8988T (cell line): ENCODE measurements around the gene SERPINH1.

Experiments used
- DNase-seq: peaks from one replicate; pipeline ENCODE4 v3.0.0; 2011

The SERPINH1 gene

DNA sequence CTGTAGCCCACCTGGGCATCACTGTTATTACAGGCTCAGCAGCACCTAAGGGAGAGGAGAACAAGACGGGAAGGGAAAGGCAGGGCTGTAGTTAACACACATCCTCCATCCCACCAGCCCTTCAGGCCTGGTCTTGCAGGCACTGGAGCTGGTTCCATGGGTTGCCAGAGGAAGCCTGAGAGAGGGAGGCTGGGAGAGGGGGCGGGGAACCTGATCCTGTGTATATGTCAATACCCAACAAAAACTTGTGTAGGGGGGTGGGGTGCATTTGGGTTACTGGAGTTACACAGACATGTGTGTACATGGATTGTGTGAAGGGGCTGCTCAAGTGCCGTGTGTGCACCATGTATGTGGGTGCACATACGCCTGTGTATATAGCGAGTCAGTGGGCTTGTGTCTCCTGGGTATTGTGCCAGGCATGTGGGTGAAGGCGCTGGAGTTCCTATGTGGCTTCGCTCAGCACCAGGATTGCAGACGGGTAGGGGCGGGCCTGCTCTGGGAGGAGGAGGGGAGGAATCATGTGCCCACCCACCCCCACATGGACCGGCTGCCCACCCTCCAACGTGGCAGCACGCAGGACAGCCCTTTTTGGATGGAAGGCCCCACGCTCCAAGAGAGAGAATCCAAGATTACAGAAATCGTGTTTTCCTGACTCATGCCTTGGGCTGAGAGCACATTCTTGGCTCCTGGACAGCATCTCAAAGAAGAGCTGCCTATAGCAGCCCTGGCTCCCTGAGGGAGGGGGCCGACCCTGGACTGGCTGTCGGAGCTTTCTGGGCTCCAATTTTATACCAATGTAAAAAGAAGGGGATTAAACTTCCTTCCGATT lies 4.2 kb upstream of the SERPINH1 start:
- DNase-seq = no peak

GRCh38 chr11:75558939-75559843 lies 2.9 kb upstream of the SERPINH1 start:
- no peak for DNase-seq

GRCh38 chr11:75560644-75561043 lies 1.4 kb upstream of the SERPINH1 start:
- no peak for DNase-seq

DNA sequence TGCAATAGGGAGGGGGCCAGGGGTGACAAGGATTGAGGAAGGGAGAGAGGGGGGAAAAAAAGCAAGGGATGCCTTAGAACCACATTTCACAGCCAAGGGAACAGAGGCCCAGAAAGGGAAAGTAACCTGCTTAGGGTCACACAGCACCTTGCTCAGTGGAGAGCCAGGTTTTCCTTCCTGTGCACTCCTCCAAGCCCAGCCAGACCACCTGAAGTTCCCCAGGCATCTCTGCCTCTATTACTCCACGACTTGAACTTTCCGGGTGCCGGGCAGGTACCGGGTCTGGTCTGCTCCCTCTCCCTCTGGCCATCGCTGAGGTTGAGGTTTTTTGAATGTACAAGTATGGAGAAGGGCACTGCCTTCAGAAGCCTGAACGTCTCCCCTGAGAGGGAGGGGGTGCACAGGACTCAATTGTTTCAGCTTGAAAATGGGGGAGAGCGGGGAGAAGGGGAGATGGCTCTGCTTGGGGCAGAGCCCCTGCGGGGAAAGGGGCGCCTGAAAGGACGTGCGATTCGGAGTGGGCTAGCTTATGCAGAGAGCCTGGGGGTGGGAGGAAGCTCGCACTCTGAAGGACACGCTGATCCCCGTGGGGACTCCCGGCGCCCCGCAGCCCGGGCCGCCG lies 516 bp upstream of the SERPINH1 start:
- DNase-seq = no peak

DNA sequence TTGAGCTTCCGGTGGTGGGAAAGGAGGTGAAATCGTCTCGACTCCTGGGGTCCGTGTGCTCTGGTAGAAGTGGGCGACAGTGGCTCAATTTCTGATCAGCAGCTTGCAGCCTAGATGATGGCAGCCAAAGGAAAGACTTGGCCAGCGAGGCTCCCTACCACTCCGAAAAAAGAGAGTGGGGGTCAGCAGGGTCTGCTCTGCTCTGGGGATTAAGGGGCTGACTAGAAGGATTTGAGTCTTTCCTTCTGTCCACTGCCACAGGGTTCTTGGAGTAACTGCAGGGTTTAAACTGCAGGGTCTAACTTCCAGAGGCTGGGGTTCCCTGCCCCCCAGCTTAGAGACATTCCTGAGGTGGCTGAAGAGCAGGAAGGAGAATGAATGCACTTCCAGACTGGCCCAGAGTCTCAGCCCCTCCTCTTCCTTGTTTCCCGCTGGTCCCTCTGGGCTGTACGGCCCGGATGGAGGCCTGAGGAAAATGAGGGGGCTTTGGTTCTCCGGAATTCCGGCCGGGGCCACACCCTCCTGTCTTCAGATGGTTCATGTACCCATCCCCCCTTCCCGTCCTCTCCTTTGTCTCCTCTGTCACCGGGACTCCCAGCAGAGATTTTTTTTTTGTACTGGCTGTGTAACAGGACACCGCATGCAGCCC lies 907 bp downstream of the SERPINH1 start:
- peak; percentile 69 for DNase-seq

DNA sequence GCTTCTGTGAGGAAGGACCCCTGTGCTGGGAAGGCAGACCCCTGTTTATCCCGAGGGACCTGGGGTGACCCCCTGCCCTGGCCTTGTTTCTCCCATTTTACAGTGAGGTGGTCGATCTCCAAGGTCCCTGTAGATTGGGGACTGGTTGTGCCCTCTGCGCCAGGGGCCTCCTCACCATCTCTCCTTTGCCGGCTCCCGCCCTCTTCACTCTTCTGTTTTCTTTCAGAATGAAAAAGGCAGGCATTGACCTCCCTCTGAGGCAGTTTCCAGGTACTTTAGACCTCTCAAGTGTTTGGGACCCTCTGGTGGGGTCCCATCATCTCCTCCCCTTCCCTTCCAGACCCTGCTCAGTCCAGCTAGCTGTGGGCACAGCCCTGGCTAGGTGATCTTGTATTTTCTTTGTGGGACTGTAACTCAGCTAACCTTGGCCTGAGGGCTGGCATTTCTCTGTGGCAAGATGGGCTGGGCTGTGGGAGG lies 1.5 kb downstream of the SERPINH1 start:
- DNase-seq = no peak

DNA sequence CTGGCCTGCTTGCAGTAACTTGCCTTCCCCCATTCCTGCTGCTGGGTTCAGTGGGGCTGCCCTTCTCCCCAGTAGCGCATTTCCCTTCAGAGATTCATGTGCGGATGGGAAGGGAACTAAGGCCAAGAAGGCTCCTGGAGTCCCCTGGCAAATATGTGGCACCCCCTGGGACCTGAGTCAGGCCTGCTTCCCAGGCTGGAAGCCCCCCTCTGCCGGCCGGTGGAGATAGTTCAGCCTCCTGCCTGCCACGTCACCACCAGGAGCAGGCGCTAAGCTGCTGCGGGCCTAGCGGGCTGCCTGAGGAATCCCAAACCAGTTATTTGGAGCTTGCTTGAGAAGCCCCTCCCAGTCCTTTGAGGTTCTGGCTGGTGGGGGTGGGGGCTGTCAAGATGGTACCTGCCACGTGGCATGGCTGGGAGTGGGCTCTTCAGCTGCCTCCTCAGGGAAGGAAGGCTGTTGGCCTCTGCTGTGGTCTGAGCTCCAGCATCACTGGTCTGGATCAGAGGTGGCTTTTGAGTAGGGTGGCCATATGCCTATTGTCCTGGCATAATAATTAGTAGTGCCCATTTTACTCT lies 2.0 kb downstream of the SERPINH1 start:
- no peak for DNase-seq

DNA sequence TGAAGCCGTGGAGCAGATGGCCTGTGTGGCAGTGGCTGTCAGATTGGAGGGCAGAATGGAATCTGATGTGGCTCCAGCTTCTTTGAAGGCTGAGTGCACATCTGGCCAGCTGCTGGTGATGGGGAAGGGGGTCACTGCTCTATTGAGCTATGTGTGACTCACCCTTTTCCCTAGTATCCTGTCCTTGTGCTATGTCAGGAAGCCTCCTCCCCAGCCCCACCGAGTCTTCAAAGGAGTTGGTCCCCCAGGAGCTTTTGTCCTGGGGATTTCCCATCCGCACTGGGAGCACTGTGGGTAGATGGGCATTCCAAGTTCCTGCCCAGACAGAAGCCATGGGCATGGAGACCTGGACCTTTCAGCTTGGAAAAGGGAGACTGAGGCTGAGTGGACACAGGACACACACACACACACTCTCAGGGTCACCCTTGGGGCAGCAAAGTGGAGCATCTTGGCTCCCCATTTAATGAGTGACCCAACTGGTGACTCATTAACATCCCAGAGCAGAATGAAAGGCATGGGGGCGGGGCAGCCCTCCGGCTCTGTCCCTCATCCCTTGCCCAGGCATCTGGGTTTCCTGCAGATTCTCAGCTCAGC lies 3.3 kb downstream of the SERPINH1 start:
- DNase-seq = no peak

DNA sequence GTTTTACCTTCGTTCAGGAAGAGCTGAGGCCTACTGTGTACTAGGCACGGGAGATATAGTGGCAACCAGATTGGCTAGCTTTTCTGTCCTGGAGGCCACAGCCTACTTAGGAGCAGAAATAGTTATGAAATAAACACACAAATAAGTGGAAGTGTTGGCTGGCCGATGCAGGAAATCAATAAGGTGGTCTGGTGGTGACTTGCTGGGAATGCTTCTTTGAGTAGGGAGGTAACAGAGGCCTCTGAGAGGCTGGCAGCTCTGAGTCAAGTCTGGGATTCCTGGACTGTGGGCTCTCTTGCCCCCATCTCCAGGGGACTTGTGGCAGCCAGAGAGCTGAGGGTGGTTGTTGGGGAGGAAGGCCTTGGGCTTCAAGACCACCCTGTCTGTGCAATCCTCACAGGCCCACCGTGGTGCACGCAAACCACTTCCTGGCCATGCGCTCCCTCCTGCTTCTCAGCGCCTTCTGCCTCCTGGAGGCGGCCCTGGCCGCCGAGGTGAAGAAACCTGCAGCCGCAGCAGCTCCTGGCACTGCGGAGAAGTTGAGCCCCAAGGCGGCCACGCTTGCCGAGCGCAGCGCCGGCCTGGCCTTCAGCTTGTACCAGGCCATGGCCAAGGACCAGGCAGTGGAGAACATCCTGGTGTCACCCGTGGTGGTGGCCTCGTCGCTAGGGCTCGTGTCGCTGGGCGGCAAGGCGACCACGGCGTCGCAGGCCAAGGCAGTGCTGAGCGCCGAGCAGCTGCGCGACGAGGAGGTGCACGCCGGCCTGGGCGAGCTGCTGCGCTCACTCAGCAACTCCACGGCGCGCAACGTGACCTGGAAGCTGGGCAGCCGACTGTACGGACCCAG lies 4.1 kb downstream of the SERPINH1 start:
- DNase-seq = no peak

DNA sequence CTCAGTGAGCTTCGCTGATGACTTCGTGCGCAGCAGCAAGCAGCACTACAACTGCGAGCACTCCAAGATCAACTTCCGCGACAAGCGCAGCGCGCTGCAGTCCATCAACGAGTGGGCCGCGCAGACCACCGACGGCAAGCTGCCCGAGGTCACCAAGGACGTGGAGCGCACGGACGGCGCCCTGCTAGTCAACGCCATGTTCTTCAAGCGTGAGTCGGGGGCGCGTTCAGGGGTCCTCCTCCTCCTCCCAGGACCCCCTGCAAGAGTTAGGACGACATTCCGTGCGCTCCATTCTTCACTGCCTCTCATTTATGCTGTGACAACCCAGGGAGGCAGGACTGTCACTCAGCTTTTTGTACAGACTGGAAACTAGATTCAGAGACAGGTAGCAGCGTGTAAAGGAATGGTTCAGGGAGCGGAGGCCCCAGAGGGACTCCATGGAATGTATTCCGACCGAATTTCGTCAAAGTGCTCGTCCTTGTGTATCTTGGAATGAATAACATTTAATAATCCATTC lies 4.8 kb downstream of the SERPINH1 start:
- DNase-seq = no peak

DNA sequence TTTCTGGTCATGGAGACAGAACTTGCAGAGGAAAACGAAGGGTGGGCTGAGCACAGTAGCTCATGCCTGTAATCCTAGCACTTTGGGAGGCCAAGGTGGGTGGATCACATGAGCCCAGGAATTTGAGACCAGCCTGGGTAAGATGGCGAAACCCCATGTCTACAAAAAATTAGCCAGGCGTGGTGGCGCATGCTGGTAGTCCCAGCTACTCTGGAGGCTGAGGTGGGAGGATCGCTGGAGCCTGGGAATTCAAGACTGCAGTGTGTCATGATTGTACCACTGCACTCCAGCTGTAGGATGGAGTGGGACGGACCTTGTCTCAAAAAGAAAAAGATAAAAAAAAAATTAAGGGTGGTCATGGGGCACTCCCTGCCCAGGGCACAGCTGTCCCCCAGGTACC lies 5.9 kb downstream of the SERPINH1 start:
- no peak for DNase-seq

- no peak for DNase-seq
These were observed 6.7 kb downstream of the SERPINH1 start for GRCh38 chr11:75568616-75569219.

GRCh38 chr11:75570559-75571139 lies 8.6 kb downstream of the SERPINH1 start:
- no peak for DNase-seq

GRCh38 chr11:75571625-75572024 lies 9.6 kb downstream of the SERPINH1 start:
- DNase-seq = no peak

DNA sequence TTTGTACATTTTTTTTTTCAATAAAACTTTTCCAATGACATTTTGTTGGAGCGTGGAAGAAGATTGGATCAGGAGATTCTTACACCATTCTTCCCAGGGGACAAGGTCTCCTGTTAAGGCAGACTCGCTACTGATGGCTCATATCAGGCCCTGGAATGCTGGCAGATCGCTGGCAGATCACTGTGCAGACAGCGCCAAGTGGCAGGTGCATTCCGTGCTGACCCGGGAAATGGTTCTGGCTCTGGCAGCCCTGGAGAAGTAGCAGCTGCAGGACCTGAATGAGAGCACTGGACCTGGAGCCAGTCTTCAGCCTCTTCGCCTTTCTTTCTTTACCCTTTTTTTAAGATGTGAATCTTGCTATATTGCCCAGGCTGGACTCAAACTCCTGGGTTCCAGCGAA lies 10.7 kb downstream of the SERPINH1 start:
- DNase-seq = no peak

GRCh38 chr11:75574698-75575602 lies 12.9 kb downstream of the SERPINH1 start:
- DNase-seq = no peak

- no peak for DNase-seq
These were observed 14.0 kb downstream of the SERPINH1 start for GRCh38 chr11:75576017-75576416.

- DNase-seq = no peak
These were observed 14.5 kb downstream of the SERPINH1 start for GRCh38 chr11:75576499-75576918.

DNA sequence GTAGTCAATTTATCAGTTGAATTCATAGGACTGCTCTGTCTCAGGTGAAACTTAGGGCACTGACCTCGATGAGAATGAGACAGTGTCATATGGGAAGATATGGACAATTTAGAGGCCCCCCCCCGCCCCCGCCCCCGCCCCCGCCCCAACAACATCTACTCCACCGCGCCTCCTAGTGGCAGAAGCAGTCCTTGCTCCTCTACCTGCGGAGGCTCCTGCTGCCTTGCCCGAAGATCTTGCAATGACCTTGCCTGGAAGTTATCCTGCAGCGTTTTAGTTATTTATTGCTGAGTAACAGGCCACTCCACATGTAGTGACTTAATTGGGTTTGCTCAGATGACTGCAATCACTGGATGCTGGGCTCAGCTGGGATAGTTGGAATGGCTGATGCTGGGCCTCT lies 15.2 kb downstream of the SERPINH1 start:
- peak; percentile 75 for DNase-seq
